Measurements from ENCODE around the gene OSBPL9. TPM values are rescaled to one million over a fixed set of nuclear protein-coding genes. Genes with fewer than 3 reads are reported as not detected.

Gene OSBPL9
- total RNA-seq, 1 experiment from 2014 or later, result 188 TPM

DNA sequence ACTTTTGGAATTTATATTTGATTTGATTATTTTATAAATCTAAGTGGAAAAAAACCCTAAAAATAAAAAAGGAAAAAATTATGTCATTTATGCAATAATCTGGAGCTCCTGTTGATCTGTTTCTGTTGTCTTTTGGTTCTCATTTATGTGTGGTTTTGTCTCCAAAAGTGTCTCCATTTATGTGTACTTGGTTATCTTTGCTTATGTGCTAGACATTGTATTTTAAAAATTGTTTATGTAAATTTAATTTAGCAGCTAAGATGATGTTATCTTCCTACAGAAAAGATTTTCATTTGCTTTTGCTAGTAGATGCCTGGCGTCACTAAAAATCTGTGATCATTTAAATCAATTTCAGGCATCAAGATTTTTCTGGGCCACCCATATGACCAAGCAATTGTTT lies 95.7 kb downstream of the OSBPL9 start:
- H4K20me1 ChIP-seq (ENCODE audit: insufficient read depth), result peaks cover 8% of the 10 kb centered on the region
- no peak overlapping the region for H3K4me3 ChIP-seq
- POLR2A ChIA-PET (ENCODE audit: unreplicated experiment), result no interaction called here
- no peaks in the 10 kb centered on the region for H3K9me2 ChIP-seq (ENCODE audit: insufficient read depth)
- peaks cover 17% of the 10 kb centered on the region for H3K36me3 ChIP-seq (ENCODE audit: low read depth)
- H3K4me2 ChIP-seq, result no peak overlapping the region
- CTCF ChIA-PET, result no interaction called here
- H3F3A ChIP-seq (ENCODE audit: insufficient read depth, low read depth), result peaks cover 9% of the 10 kb centered on the region; the same call in 1 of the 2 replicates
- H3K27me3 ChIP-seq (ENCODE audit: insufficient read depth, low read depth), result no peaks in the 10 kb centered on the region
- no peak for DNase-seq
- intact Hi-C loops (cut with micrococcal nuclease; ENCODE audit: unreplicated experiment), result no loop called here
- no peaks in the 10 kb centered on the region for H3K4me1 ChIP-seq (replicated peaks; ENCODE audit: insufficient read depth)
- BruUV-seq (replicated peaks), result no TSS peak
- H2AFZ ChIP-seq, result no peak overlapping the region
- no peaks in the 10 kb centered on the region for H3K9me3 ChIP-seq (ENCODE audit: insufficient read depth, low read depth)
- TF ChIP-seq, protein P1, sequence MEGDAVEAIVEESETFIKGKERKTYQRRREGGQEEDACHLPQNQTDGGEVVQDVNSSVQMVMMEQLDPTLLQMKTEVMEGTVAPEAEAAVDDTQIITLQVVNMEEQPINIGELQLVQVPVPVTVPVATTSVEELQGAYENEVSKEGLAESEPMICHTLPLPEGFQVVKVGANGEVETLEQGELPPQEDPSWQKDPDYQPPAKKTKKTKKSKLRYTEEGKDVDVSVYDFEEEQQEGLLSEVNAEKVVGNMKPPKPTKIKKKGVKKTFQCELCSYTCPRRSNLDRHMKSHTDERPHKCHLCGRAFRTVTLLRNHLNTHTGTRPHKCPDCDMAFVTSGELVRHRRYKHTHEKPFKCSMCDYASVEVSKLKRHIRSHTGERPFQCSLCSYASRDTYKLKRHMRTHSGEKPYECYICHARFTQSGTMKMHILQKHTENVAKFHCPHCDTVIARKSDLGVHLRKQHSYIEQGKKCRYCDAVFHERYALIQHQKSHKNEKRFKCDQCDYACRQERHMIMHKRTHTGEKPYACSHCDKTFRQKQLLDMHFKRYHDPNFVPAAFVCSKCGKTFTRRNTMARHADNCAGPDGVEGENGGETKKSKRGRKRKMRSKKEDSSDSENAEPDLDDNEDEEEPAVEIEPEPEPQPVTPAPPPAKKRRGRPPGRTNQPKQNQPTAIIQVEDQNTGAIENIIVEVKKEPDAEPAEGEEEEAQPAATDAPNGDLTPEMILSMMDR (conservative IDR thresholded peaks at IDR 0.05), result no peak
- TF ChIP-seq EZH2 (IDR thresholded peaks at IDR 0.05; ENCODE audit: low read depth), result no peak
- H3K27ac ChIP-seq, result no peak overlapping the region
- peaks cover 35% of the 10 kb centered on the region for H3K79me2 ChIP-seq (ENCODE audit: low read depth)

DNA sequence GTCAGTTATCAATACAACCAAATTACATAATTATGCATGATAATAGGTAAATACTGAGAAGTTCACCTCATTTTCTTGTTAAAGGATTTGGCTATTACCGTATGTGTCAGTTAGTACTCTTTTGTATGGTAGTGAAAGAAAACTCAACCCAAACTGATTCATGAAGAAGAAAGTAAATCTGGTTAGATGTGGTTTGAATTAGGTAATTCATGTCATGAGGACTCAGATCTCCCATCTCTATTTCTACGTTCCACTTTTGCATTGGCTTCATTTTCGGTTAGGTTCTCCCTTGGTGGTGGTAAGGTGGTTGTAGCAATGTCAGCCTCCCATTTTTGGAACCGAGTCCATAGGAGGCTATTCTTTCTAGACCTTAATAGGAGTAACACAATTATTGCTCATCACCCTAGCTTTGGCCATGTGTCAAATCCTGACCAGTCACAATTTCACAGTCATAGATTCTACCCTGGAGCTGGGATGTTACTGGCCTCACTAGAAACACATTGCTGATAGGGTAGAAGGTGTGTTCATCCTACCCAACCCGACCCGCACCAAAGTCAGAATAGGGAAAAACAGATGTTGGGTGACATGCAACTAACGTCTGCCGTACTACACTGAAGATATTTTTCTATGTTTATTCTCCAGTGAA lies 97.6 kb downstream of the OSBPL9 start:
- no peak for DNase-seq
- Histone ChIP-seq H3K27ac (no peak overlapping the region), H3K36me3 (ENCODE audit: low read depth) (peaks cover 22% of the 10 kb centered on the region), H3K79me2 (ENCODE audit: low read depth) (peaks cover 23% of the 10 kb centered on the region), H3K4me2 (no peak overlapping the region), H3K4me3 (no peak overlapping the region), H3K9me3 (ENCODE audit: insufficient read depth, low read depth) (no peaks in the 10 kb centered on the region), H3F3A (ENCODE audit: insufficient read depth, low read depth) (peaks cover 15% of the 10 kb centered on the region; the same call in 1 of the 2 replicates), H4K20me1 (ENCODE audit: insufficient read depth) (peaks cover 4% of the 10 kb centered on the region; the same call in 1 of the 2 replicates), H3K4me1 (replicated peaks; ENCODE audit: insufficient read depth) (no peaks in the 10 kb centered on the region), H3K27me3 (ENCODE audit: insufficient read depth, low read depth) (no peaks in the 10 kb centered on the region), H3K9me2 (ENCODE audit: insufficient read depth) (no peaks in the 10 kb centered on the region), H2AFZ (no peak overlapping the region)
- ChIA-PET POLR2A (ENCODE audit: unreplicated experiment) (no interaction called here), CTCF (no interaction called here)
- intact Hi-C loops (cut with micrococcal nuclease; ENCODE audit: unreplicated experiment), result no loop called here
- no peak for TF ChIP-seq EZH2 (IDR thresholded peaks at IDR 0.05; ENCODE audit: low read depth)
- TF ChIP-seq, protein P1 (conservative IDR thresholded peaks at IDR 0.05), result no peak
- no TSS peak for BruUV-seq (replicated peaks)

DNA sequence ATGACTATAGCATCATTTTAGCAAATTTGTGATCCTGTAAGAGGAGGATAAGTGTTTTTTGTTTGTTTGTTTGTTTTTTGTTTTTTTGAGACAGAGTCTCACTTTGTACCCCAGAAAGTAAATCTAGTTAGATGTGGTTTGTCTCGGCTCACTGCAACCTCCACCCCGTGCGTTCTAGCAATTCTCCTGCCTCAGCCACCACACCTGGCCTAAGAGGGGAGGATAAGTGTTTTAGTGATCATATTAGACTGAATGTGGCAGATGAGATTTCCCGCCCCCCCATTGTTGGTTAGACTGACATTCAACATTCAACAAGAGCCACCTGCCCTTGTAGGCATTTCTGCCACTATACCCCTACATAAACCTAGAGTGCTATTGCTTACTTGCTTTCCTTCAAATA lies 98.5 kb downstream of the OSBPL9 start:
- peaks cover 22% of the 10 kb centered on the region for H3K36me3 ChIP-seq (ENCODE audit: low read depth)
- H3K27ac ChIP-seq, result no peak overlapping the region
- H3K4me3 ChIP-seq, result no peak overlapping the region
- no peak overlapping the region for H2AFZ ChIP-seq
- H3K4me1 ChIP-seq (replicated peaks; ENCODE audit: insufficient read depth), result no peaks in the 10 kb centered on the region
- intact Hi-C loops (cut with micrococcal nuclease; ENCODE audit: unreplicated experiment), result no loop called here
- no peaks in the 10 kb centered on the region for H3K9me3 ChIP-seq (ENCODE audit: insufficient read depth, low read depth)
- H4K20me1 ChIP-seq (ENCODE audit: insufficient read depth), result no peaks in the 10 kb centered on the region
- H3F3A ChIP-seq (ENCODE audit: insufficient read depth, low read depth), result peaks cover 15% of the 10 kb centered on the region; the same call in 1 of the 2 replicates
- no peaks in the 10 kb centered on the region for H3K27me3 ChIP-seq (ENCODE audit: insufficient read depth, low read depth)
- TF ChIP-seq EZH2 (IDR thresholded peaks at IDR 0.05; ENCODE audit: low read depth), result no peak
- TF ChIP-seq, protein P1 (conservative IDR thresholded peaks at IDR 0.05), result no peak
- no peak overlapping the region for H3K4me2 ChIP-seq
- no peak for DNase-seq
- H3K79me2 ChIP-seq (ENCODE audit: low read depth), result peaks cover 16% of the 10 kb centered on the region
- ChIA-PET POLR2A (ENCODE audit: unreplicated experiment) (no interaction called here), CTCF (no interaction called here)
- H3K9me2 ChIP-seq (ENCODE audit: insufficient read depth), result no peaks in the 10 kb centered on the region
- BruUV-seq (replicated peaks), result TSS peak; percentile 18
